T-helper 2 cell (primary cell): ENCODE results near the gene ALX4.

Source experiments
- DNase-seq, 5 experiments: peaks; one replicate each; pipeline versions ENCODE4 v3.0.0 to v3.0.0-alpha.2; 2012 to 2022

The ALX4 gene

GRCh38 chr11:44315947-44316658 is 6.2 kb upstream of the ALX4 start:
- no peak for DNase-seq

- no peak for DNase-seq
Observed at GRCh38 chr11:44314733-44315132, 4.8 kb upstream of the ALX4 start.

GRCh38 chr11:44313761-44314489 is 4.0 kb upstream of the ALX4 start:
- DNase-seq: no peak

GRCh38 chr11:44312876-44313275 is 2.9 kb upstream of the ALX4 start:
- no peak for DNase-seq

GRCh38 chr11:44311339-44312261 is 1.7 kb upstream of the ALX4 start:
- DNase-seq: no peak

- DNase-seq: no peak
Observed at GRCh38 chr11:44310463-44311272, 729 bp upstream of the ALX4 start.

GRCh38 chr11:44310206-44310462 is 195 bp upstream of the ALX4 start:
- no peak for DNase-seq

GRCh38 chr11:44308923-44309477 is 939 bp downstream of the ALX4 start:
- no peak for DNase-seq

GRCh38 chr11:44308256-44308922 is 1.6 kb downstream of the ALX4 start:
- no peak for DNase-seq

- no peak for DNase-seq
Observed at GRCh38 chr11:44307340-44308099, 2.4 kb downstream of the ALX4 start.

GRCh38 chr11:44306918-44307244 is 3.1 kb downstream of the ALX4 start:
- no peak for DNase-seq

- DNase-seq: no peak
Observed at GRCh38 chr11:44306052-44306917, 3.7 kb downstream of the ALX4 start.

- peak in 2 of 5 experiments; percentile 24 to 67 for DNase-seq
Observed at GRCh38 chr11:44305470-44306051, 4.4 kb downstream of the ALX4 start.

- DNase-seq: no peak
Observed at GRCh38 chr11:44305026-44305469, 4.9 kb downstream of the ALX4 start.

GRCh38 chr11:44304091-44305025 is 5.6 kb downstream of the ALX4 start:
- peak in 1 of 5 experiments; percentile 29 for DNase-seq

- DNase-seq: no peak
Observed at GRCh38 chr11:44303401-44303938, 6.5 kb downstream of the ALX4 start.

- DNase-seq: no peak
Observed at GRCh38 chr11:44301564-44302271, 8.2 kb downstream of the ALX4 start.
